Activated CD4-positive, alpha-beta memory T cell treated with anti-CD3 and anti-CD28 coated beads, Interleukin-2, amount 10 ng/mL, durations not matched to agents 7 days and 5 days (primary cell): ENCODE measurements around the gene GSTM3. TPM values are rescaled to one million over a fixed set of nuclear protein-coding genes. Genes with fewer than 3 reads are reported as not detected.
A peak's percentile ranks its signal among the peaks of the same experiment; 100 is the strongest.
"Not testable (repeated sequence)": the region's sequence is repeated elsewhere in the genome, so short reads cannot be mapped to it uniquely, and the experiment has no call there.

ENCODE experiments used
- CTCF ChIA-PET: fragments of 350-600 bp; sonication (Branson Sonifier 250); formaldehyde crosslinking; loops from one replicate; lab custom pipeline; 2021; ENCODE audit warnings: antibody characterized with exemption, inconsistent platforms; lab: Charles Lee
- POLR2A ChIA-PET: fragments of 350-600 bp; sonication (Branson Sonifier 250); formaldehyde crosslinking; loops from one replicate; lab custom pipeline; 2021; ENCODE audit warnings: antibody characterized with exemption; lab: Charles Lee
- DNase-seq: peaks from one replicate; pipeline ENCODE4 v3.0.0-alpha.2; 2020
- H3K27ac Mint-ChIP-seq: one replicate; pipeline ENCODE4 v1.8.0; 2021; ENCODE audit warnings: mild to moderate bottlenecking, mixed read lengths
- H3K27me3 Mint-ChIP-seq: one replicate; pipeline ENCODE4 v1.8.0; 2021; ENCODE audit warnings: mixed read lengths
- H3K36me3 Mint-ChIP-seq: one replicate; pipeline ENCODE4 v1.8.0; 2021; ENCODE audit warnings: low read depth, mixed read lengths
- H3K4me1 Mint-ChIP-seq: one replicate; pipeline ENCODE4 v1.8.0; 2021; ENCODE audit warnings: mixed read lengths
- H3K4me3 Mint-ChIP-seq: one replicate; pipeline ENCODE4 v1.8.0; 2021; ENCODE audit warnings: mild to moderate bottlenecking, mixed read lengths
- H3K9me3 Mint-ChIP-seq: one replicate; pipeline ENCODE4 v1.8.0; 2021; ENCODE audit warnings: mixed read lengths
- total RNA-seq, 2 experiments: library from RNA; stranded (reverse); gene quantifications; one replicate each; pipeline ENCODE4 v1.2.3, GENCODE V29; 2021

Gene GSTM3
- total RNA-seq, 2 experiments from 2014 or later = 0.23 to 0.95 TPM

- Mint-ChIP-seq H3K4me1 (no peaks in the 10 kb centered on the region), H3K4me3 (no peak overlapping the region), H3K9me3 (no peaks in the 10 kb centered on the region), H3K36me3 (no peaks in the 10 kb centered on the region), H3K27me3 (no peaks in the 10 kb centered on the region), H3K27ac (no peak overlapping the region)
- no peak for DNase-seq
- POLR2A ChIA-PET = no interaction called here
- CTCF ChIA-PET = interaction anchor here (0.6 to 2.6 kb wide), 6 partner anchors 16 to 1498 kb away, joined by 3 to 6 read pairs (median 4); partner anchors contain the start of gene AHCYL1
Measured at GRCh38 chr1:109757936-109758786, 17.3 kb upstream of the GSTM3 start.

GRCh38 chr1:109756848-109757521 is 16.1 kb upstream of the GSTM3 start:
- no peak for DNase-seq
- ChIA-PET CTCF (interaction anchor here (0.6 to 2.6 kb wide), 3 partner anchors 17 to 1499 kb away, joined by 3 to 6 read pairs (median 3); partner anchors contain the start of gene AHCYL1), POLR2A (no interaction called here)
- no peak overlapping the region for H3K27ac Mint-ChIP-seq
- H3K9me3 Mint-ChIP-seq = no peaks in the 10 kb centered on the region
- no peak overlapping the region for H3K4me3 Mint-ChIP-seq
- no peaks in the 10 kb centered on the region for H3K4me1 Mint-ChIP-seq
- H3K36me3 Mint-ChIP-seq = no peaks in the 10 kb centered on the region
- H3K27me3 Mint-ChIP-seq = peaks cover 4% of the 10 kb centered on the region

- POLR2A ChIA-PET, DNase-seq, H3K4me1 Mint-ChIP-seq, H3K9me3 Mint-ChIP-seq, H3K36me3 Mint-ChIP-seq, H3K27ac Mint-ChIP-seq, H3K27me3 Mint-ChIP-seq, H3K4me3 Mint-ChIP-seq: not testable (repeated sequence)
- CTCF ChIA-PET = interaction anchor here (2.6 kb wide), 1 partner anchor 18 kb away, joined by 6 read pairs; no protein-coding TSS in a partner anchor
Measured at GRCh38 chr1:109756325-109756724, 15.5 kb upstream of the GSTM3 start.

- no peaks in the 10 kb centered on the region for H3K36me3 Mint-ChIP-seq
- H3K4me1 Mint-ChIP-seq = no peaks in the 10 kb centered on the region
- no peaks in the 10 kb centered on the region for H3K9me3 Mint-ChIP-seq
- H3K27ac Mint-ChIP-seq = no peak overlapping the region
- POLR2A ChIA-PET = no interaction called here
- no peak for DNase-seq
- CTCF ChIA-PET = interaction anchor here (1.4 kb wide), 1 partner anchor 20 kb away, joined by 3 read pairs; no protein-coding TSS in a partner anchor
- no peak overlapping the region for H3K4me3 Mint-ChIP-seq
- peaks cover 10% of the 10 kb centered on the region for H3K27me3 Mint-ChIP-seq
Measured at GRCh38 chr1:109754738-109755137, 13.9 kb upstream of the GSTM3 start.

GRCh38 chr1:109751531-109752260 is 10.9 kb upstream of the GSTM3 start:
- CTCF ChIA-PET = no interaction called here

GRCh38 chr1:109750920-109751319 is 10.1 kb upstream of the GSTM3 start:
- POLR2A ChIA-PET = no interaction called here
- CTCF ChIA-PET = interaction anchor here (2.1 kb wide), 1 partner anchor 234 kb away, joined by 6 read pairs; the partner anchor contains the start of gene AHCYL1
- no peaks in the 10 kb centered on the region for H3K4me1 Mint-ChIP-seq
- H3K36me3 Mint-ChIP-seq = no peaks in the 10 kb centered on the region
- H3K27ac Mint-ChIP-seq = no peak overlapping the region
- peaks cover 24% of the 10 kb centered on the region for H3K27me3 Mint-ChIP-seq
- no peaks in the 10 kb centered on the region for H3K9me3 Mint-ChIP-seq
- no peak for DNase-seq
- H3K4me3 Mint-ChIP-seq = no peak overlapping the region

More at GRCh38 chr1:109751531-109752260, 10.9 kb upstream of the GSTM3 start:
- Mint-ChIP-seq H3K36me3 (no peaks in the 10 kb centered on the region), H3K27ac (no peak overlapping the region), H3K9me3 (no peaks in the 10 kb centered on the region), H3K4me1 (no peaks in the 10 kb centered on the region), H3K27me3 (peaks cover 22% of the 10 kb centered on the region), H3K4me3 (no peak overlapping the region)
- POLR2A ChIA-PET = no interaction called here
- DNase-seq = no peak

GRCh38 chr1:109750241-109750882 is 9.5 kb upstream of the GSTM3 start:
- Mint-ChIP-seq H3K27ac (no peak overlapping the region), H3K27me3 (peaks cover 24% of the 10 kb centered on the region), H3K9me3 (no peaks in the 10 kb centered on the region), H3K4me1 (no peaks in the 10 kb centered on the region), H3K4me3 (no peak overlapping the region), H3K36me3 (no peaks in the 10 kb centered on the region)
- POLR2A ChIA-PET = no interaction called here
- CTCF ChIA-PET = interaction anchor here (1.0 to 2.1 kb wide), 3 partner anchors 24 to 234 kb away, joined by 3 to 6 read pairs (median 3); partner anchors contain the start of gene AHCYL1
- no peak for DNase-seq

- DNase-seq = no peak
- CTCF ChIA-PET = interaction anchor here (1.2 to 2.1 kb wide), 2 partner anchors 25 to 236 kb away, joined by 3 to 6 read pairs; partner anchors contain the start of gene AHCYL1
- POLR2A ChIA-PET = interaction anchor here (0.8 kb wide), 1 partner anchor 147 kb away, joined by 3 read pairs; no protein-coding TSS in a partner anchor
Measured at GRCh38 chr1:109749221-109749620, 8.4 kb upstream of the GSTM3 start.

GRCh38 chr1:109748311-109748710 is 7.5 kb upstream of the GSTM3 start:
- CTCF ChIA-PET, H3K36me3 Mint-ChIP-seq, H3K4me3 Mint-ChIP-seq, DNase-seq, POLR2A ChIA-PET, H3K9me3 Mint-ChIP-seq, H3K27ac Mint-ChIP-seq, H3K4me1 Mint-ChIP-seq: not testable (repeated sequence)
- H3K27me3 Mint-ChIP-seq = peaks cover 33% of the 10 kb centered on the region

More at GRCh38 chr1:109749221-109749620, 8.4 kb upstream of the GSTM3 start:
- H3K4me1 Mint-ChIP-seq = no peaks in the 10 kb centered on the region
- no peak overlapping the region for H3K27ac Mint-ChIP-seq
- H3K36me3 Mint-ChIP-seq = no peaks in the 10 kb centered on the region
- peaks cover 30% of the 10 kb centered on the region for H3K27me3 Mint-ChIP-seq
- H3K9me3 Mint-ChIP-seq = no peaks in the 10 kb centered on the region
- H3K4me3 Mint-ChIP-seq = no peak overlapping the region

GRCh38 chr1:109739738-109740614 is 862 bp downstream of the GSTM3 start:
- CTCF ChIA-PET = interaction anchor here (1.1 kb wide), 2 partner anchors 192 to 244 kb away, joined by 3 to 5 read pairs; partner anchors contain the start of genes AHCYL1 and GNAI3
- peak overlapping the region; percentile 68 for H3K4me3 Mint-ChIP-seq
- H3K4me1 Mint-ChIP-seq = peaks cover 11% of the 10 kb centered on the region
- H3K36me3 Mint-ChIP-seq = no peaks in the 10 kb centered on the region
- peaks cover 57% of the 10 kb centered on the region for H3K27me3 Mint-ChIP-seq
- DNase-seq = peak; percentile 77
- no peak overlapping the region for H3K27ac Mint-ChIP-seq
- POLR2A ChIA-PET = no interaction called here
- no peaks in the 10 kb centered on the region for H3K9me3 Mint-ChIP-seq

GRCh38 chr1:109733236-109733870 is 7.5 kb downstream of the GSTM3 start:
- no peak overlapping the region for H3K27ac Mint-ChIP-seq
- DNase-seq = no peak
- H3K4me3 Mint-ChIP-seq = no peak overlapping the region
- H3K4me1 Mint-ChIP-seq = no peaks in the 10 kb centered on the region
- CTCF ChIA-PET = no interaction called here
- no peaks in the 10 kb centered on the region for H3K9me3 Mint-ChIP-seq
- POLR2A ChIA-PET = no interaction called here
- peaks cover 48% of the 10 kb centered on the region for H3K27me3 Mint-ChIP-seq
- no peaks in the 10 kb centered on the region for H3K36me3 Mint-ChIP-seq
